Suppressor macrophage (primary cell): ENCODE results near the gene PRXL2B.
A peak's percentile ranks its signal among the peaks of the same experiment; 100 is the strongest.
"Not testable (repeated sequence)": the region's sequence is repeated elsewhere in the genome, so short reads cannot be mapped to it uniquely, and the experiment has no call there.

ENCODE experiments used
- DNase-seq, 4 experiments: peaks; one replicate each; pipeline ENCODE4 v3.0.0-alpha.2; 2020 to 2022
- total RNA-seq, 17 experiments: gene quantifications; one replicate each; lab custom pipeline; 2026; ENCODE audit warnings: mixed read lengths in 6 of 17, inconsistent platforms in 3 of 17; lab: John Stamatoyannopoulos, UW

Gene PRXL2B, protein sequence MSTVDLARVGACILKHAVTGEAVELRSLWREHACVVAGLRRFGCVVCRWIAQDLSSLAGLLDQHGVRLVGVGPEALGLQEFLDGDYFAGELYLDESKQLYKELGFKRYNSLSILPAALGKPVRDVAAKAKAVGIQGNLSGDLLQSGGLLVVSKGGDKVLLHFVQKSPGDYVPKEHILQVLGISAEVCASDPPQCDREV
- 8.2 to 91.4 (median 30.2) reads per million in 17 experiments for total RNA-seq

DNA sequence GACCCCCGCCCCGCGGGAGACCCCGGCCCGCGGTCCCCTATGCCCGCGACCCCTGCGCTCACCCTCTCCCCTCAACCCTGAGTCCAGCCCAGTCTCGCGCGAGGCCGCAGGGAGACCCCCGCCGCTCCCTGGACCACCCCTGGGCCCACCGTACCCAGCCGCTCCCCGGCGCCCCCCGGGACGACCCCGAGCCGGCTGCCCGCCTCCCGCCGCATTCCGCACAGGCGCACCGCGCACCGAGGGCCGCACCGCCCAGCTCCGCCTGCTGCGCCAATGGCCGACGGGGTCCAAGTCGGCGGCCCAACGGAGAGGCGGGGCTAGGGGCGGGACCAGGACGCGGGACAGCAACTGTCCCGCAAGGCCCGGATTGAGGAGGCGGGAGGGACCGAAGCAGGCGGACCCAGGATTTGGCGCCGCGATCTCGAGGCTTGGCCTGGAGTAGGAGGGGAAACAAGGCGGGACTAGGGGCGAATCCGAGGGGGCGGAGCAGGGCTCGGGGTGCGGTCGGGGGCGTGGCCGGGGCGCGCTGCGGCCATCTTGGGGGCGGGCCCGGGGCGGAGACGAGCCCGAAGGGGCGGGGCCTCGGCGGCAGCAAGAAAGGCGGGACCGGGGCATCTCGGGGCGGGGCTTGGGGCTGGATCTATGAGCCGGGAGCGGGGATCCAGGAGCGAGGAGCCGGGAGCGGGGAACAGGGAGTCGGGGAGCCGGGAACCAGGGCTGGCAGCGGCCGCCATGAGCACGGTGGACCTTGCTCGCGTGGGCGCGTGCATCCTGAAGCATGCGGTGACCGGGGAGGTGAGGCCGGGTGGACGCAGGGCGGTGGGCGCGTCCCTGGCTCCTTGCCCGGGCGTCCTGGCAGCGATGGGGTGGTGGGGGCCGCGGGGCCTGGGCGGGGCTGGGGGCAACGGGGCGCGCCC, at the start of gene PRXL2B:
Gene PRXL2B (plus strand): TSS at position 624 of the 917 bp plus-strand sequence. CDS start 109 bp downstream, at position 733.
- peak; percentile 100 for DNase-seq

DNA sequence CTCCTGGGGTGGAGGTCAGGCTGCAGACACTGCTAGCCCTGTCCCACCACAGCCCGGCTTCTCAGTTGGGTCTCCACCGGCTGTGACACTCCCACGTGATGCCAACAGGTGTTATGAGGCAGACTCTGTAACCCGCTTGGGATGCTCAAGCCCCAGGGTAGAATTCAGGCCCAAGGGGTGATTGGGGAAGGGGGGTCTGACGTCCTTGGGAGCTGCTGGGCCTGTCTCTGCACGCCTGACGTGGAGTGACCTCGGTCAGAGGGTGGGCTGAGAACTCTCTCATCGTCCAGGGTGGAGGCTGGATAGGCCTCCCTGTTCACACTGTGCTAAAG, 48.8 kb upstream of the PRXL2B start:
- DNase-seq: no peak

DNA sequence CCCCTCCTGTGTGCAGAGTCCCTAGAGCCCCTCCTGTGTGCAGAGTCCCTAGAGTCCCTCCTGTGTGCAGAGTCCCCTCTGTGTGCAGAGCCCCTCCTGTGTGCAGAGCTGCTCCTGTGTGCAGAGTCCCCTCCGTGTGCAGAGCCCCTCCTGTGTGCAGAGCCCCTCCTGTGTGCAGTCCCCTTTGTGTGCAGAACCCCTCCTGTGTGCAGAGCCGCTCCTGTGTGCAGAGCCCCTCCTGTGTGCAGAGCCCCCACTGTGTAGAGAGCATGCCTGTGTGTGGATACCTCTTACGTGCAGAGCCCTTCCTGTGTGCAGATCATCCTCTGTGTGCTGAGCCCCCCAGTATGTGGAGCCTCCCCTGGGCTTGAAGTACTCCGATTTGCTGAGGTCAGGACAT, 48.2 kb upstream of the PRXL2B start:
- no peak for DNase-seq

DNA sequence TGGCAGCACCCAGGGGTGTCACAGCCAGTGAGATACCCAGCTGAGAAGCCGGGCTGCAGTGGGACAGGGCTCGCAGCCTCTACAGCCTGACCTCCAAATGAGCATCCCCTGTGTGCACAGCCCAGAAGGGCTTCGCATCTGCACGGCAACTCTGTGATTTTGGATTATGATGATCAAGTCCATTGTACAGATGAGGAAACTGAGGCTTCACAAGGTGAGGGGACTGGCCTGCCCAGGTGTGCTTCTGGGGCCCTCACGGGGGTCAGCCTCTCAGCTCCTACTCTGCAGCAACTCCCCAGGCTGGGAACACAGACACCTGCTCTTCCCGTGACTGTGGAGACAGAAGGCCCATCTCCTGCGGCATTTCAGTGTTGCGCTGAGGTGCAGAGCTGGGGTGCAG, 47.7 kb upstream of the PRXL2B start:
- DNase-seq: no peak

DNA sequence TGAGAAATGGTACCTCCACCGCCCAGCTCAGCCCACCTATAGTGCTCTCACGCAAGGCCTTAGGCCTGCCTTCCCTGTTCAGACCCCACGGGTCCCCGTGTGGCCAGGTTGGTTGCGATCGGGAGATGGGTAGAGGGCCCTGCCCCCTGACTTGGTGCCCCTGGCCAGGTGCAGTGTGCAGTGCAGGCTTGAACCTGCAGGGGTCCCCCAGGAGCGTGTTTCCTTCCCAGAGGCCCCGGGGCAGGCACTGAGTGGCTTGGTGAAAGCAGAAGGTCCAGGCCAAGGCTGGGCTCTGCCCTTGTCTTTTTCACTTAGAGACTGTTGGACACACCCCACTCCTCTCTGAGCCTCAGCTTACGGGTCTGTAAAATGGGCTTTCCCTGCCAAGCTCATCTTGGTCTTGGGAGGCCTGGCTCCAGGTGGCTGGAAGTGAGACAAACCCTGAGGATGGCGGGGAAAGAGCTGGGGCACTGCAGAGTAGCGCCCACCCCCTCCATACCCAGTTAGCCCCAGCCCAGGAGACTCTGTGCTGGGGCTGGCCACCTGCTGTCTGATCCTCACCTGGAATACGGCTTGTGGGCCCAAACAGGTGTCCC, 47.2 kb upstream of the PRXL2B start:
- peak in 3 of 4 experiments; percentile 28 to 50 (median 37) for DNase-seq

DNA sequence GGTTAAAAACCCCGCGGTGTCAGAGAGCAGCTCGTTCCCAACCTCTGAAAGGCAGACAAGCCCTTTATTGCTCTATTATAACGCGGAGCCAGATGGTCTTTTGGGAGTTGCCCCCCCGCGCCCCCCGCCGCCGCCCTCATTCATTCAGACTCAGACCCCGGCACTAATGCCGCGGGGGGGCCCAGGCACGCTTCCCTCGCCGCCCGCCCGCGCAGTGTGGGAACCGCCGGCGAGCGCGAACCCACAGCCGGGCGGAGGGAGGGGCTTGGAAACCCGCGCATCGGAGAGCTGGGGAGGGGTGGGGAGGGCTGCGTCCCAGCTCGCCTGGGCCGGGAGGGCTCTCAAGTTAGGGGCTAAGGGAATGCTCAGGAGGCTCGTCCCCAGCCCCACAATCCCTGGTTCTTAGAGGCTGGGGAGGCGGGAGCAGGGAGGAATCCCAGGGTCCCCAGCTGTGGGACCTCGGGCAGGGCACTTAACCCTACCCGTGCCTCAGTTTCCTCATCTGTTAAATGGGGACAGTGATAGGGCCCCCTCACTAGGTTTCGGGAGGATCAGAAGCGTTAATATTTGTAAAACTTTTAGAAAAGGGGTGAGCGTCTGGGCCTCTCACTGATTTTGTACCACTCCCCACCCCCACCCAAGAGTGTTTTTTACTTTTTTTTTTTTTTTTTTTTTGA, 45.6 kb upstream of the PRXL2B start:
- DNase-seq: no peak

DNA sequence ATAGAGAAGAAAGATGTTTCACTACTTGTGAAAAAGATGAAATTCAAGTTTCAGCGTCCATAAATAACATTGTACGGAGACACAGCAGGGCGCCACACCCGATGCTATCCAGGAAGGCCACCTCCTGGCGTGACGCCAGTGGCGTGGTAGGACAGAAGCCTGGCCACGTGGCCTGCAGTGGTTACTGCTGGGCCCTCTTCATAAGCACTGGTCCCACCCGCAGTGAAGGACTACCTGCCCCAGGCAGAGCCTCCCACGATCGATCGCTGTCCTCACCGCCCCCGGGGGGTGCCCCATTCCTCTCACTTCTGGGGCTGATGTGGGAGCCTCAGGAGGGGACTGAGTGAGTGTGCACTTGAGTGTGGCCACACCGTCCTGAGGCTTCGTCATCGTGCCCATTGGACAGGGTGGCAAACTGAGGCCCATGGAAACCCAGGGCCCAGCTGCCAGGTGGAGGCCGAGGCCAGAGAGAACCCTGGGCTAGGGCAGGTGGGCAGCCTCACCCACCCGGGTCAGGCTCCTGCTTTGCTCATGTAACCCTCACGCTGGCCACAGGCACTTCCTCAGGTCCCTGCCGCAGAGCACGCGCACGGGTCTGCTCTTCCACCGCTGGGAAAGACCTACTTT, 44.8 kb upstream of the PRXL2B start:
- DNase-seq: no peak

DNA sequence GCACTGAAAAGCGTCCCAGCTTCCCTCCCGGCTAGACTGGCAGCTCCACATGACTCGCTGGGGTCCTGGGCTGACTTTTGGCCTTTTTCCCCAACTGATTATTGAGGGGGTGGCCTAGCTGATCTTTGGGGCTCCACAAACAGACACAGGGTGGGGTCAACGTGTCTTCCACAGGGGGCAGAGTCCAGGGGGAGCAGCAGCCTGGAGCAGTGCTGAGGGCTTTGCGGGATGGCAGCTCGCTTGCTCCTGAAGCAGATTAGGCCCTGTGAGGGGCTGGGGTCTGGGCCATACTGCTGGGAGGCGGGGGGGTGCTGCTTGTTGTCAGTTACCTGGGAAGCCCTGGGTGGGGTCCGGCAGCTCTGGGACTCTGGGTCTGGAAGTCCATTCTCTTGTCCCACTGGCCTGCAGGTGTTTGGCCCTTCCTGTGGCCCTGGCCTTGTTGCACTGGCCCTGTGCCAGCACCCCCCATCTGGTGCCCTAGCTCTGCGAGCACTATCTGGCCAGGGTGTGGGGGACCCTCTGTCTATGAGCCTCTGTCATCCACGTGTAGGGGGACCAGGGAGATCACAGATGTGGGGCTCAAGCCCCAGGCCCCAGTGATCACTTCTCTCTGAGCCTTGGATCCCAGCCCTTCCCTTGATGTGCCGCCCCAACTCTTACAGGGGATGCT, 44.2 kb upstream of the PRXL2B start:
- no peak for DNase-seq

DNA sequence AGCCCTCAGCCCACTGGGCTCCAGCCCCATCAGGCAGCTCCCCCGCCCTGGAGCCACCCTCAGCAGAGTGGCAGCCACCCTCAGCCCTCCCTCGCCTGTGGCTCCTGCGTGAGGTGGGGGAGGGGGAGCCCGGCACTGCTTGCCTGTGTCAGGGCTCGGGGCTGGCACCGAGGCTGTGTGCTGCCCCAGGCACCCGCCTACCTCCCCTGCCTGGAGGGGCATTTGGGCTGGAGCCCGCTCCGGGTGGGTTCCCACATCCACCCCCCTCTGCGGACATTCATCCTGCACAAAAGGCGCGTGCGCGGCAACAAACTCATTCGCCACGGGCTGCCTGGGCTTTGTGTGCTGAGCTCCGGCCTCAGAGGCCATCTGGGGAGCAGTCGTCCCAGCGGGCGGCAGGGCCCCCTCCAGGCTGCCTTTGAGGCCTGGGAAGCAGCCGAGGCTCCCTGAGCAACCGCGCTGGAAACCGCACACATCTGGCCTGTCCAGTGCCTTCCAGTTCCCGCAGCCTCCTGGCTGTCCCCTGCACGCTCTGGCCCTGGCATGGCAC, 43.0 kb upstream of the PRXL2B start:
- DNase-seq: no peak

DNA sequence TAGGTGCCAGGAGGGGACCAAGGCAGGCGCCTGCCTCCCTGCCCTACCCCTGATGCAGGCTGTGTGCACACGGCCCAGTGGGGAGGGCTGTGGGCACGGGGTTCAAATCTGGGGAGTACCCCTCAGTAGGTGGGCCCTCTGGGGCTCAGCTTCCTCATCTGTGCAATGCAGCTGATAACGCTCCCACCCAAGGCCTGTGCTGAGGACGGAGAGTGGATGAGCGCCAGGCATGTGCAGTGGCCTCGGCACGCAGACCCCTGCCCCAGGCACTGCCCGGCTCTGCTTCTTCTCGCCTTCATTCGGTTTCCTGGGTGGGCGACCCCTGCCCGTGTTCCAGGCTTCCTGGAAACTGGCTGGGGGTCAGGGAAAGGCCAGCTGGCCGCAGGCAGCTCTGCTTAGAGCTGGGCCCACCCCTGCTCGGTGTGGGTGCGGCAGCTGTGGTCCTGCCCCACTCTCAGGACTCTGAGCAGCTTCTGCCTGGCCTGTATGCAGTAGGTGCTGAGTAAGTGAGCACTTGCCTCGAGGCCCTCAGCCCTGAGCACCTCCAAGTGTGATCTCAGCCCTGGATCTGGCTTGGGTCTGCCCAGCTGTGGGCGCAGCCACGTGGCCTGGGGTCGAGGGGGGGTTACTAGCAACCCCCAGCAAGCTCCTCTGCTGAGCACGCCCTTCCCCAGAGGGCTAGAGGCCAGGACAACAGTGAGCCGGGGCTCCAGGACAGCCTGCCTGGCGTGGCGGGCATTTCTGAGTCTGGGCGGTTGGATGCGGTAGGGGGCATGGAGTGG, 42.3 kb upstream of the PRXL2B start:
- no peak for DNase-seq

DNA sequence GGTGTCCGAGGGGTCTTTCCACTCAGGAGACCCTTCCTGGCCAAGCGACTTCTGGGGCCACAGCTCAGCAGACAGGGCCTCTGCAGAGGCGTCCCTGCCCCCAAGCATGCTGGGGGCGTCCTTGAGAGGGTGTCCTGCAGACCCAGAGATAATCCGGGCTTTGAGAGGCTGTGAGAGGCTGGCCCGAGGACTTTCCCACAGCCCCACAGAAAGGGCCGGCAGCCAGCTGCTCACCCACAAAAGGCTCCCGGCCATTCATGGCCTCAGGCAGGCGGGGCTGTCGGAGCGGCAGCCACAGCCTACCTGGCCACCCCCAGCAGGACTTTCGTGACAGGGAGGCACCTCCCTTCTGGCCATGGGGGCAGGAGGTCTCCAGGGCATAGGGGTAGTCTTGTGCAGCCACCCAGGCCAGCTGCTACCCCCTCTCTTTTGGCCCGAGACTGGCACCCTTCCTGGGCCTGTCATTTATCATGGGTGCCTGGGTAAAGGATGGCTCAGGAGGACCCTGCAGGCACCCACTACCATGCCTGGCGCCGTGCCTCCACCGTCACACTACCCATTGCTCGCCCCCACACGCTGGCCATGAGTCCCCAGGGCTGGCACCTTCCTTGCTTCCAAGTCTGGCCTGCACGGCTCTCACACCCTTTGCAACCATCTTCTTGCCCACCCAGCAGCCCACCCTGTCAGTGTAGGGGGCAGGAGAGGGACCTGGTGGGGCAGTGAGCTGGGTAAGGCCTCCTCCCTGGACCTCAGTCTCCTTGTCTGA, 41.5 kb upstream of the PRXL2B start:
- no peak for DNase-seq

DNA sequence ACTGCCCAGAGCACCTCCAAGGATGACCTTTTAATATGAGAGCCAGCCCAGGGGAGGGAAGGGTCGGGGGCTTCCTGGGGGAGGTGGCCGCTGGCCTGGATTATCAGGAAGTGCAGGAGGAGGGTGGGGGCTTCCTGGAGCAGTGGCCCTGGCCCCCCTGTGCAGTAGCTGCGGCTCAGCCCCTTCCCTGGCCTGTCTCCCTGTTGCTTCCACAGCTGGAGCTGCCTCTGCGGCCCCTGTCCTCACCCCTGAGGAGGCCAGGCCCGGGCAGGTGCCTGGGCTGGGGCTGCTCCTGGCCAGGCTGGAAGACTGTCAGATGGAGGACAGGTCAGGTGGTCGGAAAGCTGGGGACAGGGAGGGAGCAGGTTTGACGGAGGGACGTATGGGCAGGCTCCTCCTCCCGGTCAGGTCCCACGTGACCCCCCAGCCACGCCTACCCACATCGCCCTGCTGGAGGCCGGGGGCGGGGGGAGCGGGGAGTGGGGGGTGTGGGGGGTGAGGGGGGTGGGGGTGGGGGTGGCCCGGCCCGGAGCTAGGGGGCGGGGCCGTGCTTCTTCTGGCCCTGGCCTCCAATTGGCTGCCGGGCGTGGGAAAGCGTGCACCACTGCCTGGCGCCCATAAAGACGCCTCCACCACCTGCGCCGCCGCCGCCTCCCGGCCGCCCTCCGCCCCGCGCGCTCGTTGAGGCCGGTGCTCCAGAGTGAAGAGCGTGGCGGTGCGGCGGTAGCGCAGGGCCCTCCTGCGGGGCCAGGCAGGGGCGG, 40.6 kb upstream of the PRXL2B start:
- peak; percentile 84 to 96 (median 90) for DNase-seq

DNA sequence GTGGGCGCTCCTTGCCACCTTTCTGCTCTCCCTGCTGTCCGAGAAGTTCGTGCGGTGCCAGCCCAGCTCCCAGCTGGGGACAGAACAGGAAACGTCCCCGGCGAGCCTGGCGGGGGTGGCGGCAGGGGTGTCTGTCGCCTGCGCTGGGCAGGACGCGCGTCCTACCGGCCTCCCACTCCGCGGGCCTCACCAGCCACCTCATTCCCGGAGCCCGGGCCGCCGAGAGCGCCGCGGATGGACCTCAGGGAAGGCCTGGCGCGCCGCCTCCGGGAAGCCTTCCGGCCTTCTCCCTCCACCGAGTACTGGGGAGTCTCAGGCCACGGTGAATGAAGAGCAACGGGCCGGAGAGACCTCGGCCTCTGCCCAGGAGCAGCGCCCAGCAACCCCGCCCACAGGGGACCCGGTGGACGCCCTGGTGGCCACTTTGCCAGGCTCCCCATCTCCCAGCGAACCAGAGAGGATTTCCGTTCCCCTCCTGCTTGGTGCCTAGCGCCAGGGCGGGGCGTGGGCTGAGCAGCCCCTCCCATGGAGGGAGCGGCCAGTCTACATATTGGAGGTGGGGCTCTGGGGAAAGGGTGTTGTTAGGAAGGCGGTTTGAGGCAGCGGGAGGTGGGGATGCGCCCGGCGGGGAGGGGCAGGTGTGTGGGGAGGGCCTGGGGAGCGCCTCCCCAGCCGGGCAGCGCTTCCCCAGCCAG, 39.9 kb upstream of the PRXL2B start:
- DNase-seq: peak; percentile 92 to 97 (median 96)

DNA sequence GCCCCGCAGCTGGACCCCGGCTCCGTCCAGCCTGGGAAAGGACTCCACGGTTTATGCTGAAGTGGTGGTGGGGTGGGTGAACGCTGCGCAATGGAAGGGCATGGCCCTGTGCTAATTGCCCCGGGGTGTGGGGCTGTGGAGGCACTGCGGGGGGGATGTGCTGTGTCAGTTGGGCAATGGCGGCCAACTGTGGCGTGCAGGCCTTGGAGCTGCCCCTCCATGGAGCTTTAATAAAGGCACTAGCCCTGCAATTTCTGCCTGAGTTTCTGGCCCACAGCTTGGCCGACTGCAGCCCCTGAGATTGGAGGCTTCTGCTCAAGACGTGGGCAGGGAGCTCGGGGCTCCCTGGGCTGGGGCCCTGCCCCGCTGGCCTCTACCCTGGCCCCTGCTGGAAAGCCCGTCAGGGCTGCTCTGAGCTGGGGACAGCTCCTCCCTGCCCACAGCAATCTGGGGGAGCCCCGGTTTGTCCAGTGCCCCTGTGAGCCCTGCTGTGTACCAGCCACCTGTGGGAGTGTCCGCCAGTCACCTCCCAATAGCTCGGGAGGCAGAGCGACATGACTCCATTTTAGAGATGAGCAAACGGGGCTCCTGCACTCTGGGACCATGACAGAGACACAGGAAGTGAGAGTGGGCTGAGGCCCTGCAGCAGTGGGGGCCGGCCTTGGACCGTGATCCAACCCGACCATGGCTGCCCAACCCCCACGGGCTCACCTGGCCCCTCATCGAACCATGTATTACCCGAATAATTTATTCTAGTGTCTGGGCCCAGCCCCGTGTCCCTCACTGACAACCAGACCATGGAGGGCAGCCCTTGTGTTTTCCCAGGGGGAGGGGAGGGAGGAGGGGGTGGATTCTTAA, 39.1 kb upstream of the PRXL2B start:
- DNase-seq: peak; percentile 41 to 75 (median 68)

DNA sequence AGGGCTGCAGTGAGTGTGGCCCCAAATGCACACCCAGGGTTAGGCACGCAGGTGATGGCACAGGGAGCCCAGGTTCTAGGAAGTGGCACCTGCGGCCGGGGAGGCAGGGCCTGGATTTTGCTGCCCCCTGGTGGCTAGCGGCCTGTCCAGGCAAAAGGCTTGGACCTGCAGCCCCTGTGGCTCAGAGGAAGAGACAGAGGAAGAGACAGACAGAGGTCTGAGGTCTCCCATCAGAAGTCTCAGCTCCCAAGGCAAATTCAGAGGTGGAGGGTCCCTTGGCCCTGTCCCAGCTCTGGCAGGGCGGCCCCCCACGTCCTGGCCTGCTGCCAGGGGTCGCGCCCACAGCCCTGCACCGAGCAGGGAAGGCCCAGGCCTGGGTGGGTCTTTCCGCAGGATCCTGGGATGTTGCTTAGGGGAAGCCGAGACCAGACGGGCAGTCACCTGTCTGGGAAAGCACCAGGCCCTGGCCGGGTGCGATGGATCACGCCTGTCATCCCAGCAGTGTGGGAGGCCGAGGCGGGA, 38.4 kb upstream of the PRXL2B start:
- DNase-seq: peak; percentile 78 to 91 (median 84)

DNA sequence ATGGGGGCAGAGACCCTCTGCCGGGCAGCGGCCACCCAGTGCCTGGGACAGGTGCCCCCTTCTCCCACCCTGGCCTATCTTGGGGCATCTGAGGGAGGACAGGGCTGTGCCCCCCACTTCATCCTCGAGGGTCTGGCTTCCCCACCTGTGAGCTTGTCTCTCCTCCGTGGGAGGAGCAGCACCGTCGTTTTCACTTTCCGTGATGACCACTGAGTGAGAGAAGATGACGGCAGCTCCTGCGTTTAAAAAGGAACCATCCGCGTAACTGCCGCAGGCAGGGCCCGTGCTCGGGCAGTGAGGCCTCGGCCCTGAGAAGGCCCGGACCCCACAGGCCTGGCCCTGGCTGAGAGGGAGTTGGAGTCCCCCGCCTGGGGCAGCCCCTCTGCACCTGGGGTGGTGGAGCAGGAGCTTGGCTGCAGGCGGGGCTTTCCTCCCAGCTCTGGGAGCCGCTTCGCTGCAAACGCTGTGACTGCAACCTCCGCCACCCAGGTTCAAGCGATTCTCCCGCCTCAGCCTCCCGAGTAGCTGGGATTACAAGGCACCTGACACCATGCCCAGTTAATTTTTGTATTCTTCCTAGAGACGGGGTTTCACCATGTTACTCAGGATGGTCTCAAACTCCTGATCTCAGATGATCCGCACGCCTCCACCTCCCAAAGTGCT, 37.1 kb upstream of the PRXL2B start:
- DNase-seq: not testable (repeated sequence)
